OCI-LY3 (cell line): ENCODE results near the gene GSAP.

ENCODE experiments used
- H2AFZ ChIP-seq: fragments of 200-600, 300-600 bp; shearing (Covaris generic); 2 replicates; pipeline ENCODE4 v1.6.0; 2014; ENCODE audit warnings: antibody characterized with exemption, low read depth, low read length
- H3K27ac ChIP-seq: fragments of 200-600, 300-600 bp; sonication (generic); 2 replicates; pipeline ENCODE4 v1.5.1; 2014; ENCODE audit warnings: mild to moderate bottlenecking, low read length, moderate library complexity, mixed read lengths
- H3K27me3 ChIP-seq: fragments of 200-600, 300-600 bp; sonication (generic); 2 replicates; pipeline ENCODE4 v1.6.1; 2014; ENCODE audit warnings: low read depth, low read length, mixed read lengths
- H3K36me3 ChIP-seq: fragments of 200-600, 300-600 bp; sonication (generic); replicated peaks from 2 replicates; pipeline ENCODE3; 2014; ENCODE audit warnings: low read depth, low read length, mixed read lengths
- H3K4me1 ChIP-seq: fragments of 300-600, 200-600 bp; sonication (generic); 2 replicates; pipeline ENCODE4 v1.6.1; 2014; ENCODE audit warnings: low read length, mixed read lengths
- H3K4me2 ChIP-seq: fragments of 200-600, 300-600 bp; sonication (generic); 2 replicates; pipeline ENCODE4 v1.6.1; 2014; ENCODE audit warnings: low read length, mixed read lengths
- H3K4me3 ChIP-seq: fragments of 300-600, 200-600 bp; sonication (generic); 2 replicates; pipeline ENCODE4 v1.5.1; 2014; ENCODE audit warnings: antibody characterized with exemption, mild to moderate bottlenecking, low read length, moderate library complexity
- H3K79me2 ChIP-seq: fragments of 300-600, 200-600 bp; shearing (Covaris generic); 2 replicates; pipeline ENCODE4 v1.6.1; 2014; ENCODE audit warnings: mild to moderate bottlenecking, low read length, mixed read lengths
- H3K9ac ChIP-seq: fragments of 300-600, 200-600 bp; shearing (Covaris generic); 2 replicates; pipeline ENCODE4 v1.6.0; 2014; ENCODE audit warnings: mild to moderate bottlenecking, low read length, moderate library complexity
- H3K9me3 ChIP-seq: fragments of 200-600, 300-600 bp; shearing (Covaris generic); 2 replicates; pipeline ENCODE4 v1.6.1; 2014; ENCODE audit warnings: low read length, mixed read lengths; ENCODE audit not compliant: insufficient read depth
- H4K20me1 ChIP-seq: fragments of 200-600, 300-600 bp; sonication (generic); 2 replicates; pipeline ENCODE4 v1.6.1; 2016; ENCODE audit warnings: low read length, mixed read lengths; ENCODE audit not compliant: insufficient read depth
- EZH2phosphoT487 ChIP-seq: fragments of 200-600 bp; shearing (Covaris generic); IDR thresholded peaks from 2 replicates; pipeline ENCODE4 v1.6.1; 2018; ENCODE audit warnings: antibody characterized with exemption, mixed run types, low read depth
- TF ChIP-seq, protein P1 (sequence below): fragments of 200-600, 300-600 bp; sonication (generic); IDR thresholded peaks from 2 replicates; pipeline ENCODE4 v1.5.1; 2014; ENCODE audit warnings: antibody characterized with exemption, low read length, low read depth

The GSAP gene

DNA sequence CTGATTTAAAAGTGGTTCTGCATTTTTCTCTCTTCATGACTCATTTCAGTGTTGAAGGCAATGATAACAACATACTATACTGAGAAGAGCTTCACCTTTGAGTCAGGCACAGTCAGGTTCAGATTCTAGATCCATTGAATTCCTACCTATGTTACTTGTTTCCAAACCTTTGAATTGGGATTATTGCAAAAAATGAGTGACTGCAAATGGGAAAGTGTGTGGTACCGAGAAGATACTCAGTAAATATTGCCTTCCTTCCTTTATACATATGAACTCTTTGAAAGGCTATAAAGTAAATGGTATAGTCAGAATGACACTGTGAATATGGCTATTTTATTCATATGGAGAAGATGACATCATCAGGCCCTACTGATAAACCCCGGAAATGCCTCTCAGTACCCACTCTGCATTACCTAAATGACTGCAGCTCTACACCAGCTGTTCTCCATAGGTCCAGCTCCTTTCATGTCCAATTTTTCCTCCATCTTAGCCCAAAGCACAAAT, 149.8 kb downstream of the GSAP start:
- TF ChIP-seq, protein P1, sequence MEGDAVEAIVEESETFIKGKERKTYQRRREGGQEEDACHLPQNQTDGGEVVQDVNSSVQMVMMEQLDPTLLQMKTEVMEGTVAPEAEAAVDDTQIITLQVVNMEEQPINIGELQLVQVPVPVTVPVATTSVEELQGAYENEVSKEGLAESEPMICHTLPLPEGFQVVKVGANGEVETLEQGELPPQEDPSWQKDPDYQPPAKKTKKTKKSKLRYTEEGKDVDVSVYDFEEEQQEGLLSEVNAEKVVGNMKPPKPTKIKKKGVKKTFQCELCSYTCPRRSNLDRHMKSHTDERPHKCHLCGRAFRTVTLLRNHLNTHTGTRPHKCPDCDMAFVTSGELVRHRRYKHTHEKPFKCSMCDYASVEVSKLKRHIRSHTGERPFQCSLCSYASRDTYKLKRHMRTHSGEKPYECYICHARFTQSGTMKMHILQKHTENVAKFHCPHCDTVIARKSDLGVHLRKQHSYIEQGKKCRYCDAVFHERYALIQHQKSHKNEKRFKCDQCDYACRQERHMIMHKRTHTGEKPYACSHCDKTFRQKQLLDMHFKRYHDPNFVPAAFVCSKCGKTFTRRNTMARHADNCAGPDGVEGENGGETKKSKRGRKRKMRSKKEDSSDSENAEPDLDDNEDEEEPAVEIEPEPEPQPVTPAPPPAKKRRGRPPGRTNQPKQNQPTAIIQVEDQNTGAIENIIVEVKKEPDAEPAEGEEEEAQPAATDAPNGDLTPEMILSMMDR: no peak
- no peak for TF ChIP-seq EZH2phosphoT487
- Histone ChIP-seq H3K4me3 (peak overlapping the region; percentile 42), H3K36me3 (peaks cover 11% of the 10 kb centered on the region), H3K79me2 (no peaks in the 10 kb centered on the region), H3K27ac (peak overlapping the region; percentile 90), H3K9me3 (peaks cover 6% of the 10 kb centered on the region; the same call in 1 of the 2 replicates), H3K27me3 (no peaks in the 10 kb centered on the region), H3K4me2 (peak overlapping the region; percentile 80), H2AFZ (no peak overlapping the region), H4K20me1 (no peaks in the 10 kb centered on the region), H3K9ac (peak overlapping the region; percentile 48), H3K4me1 (peaks cover 61% of the 10 kb centered on the region)

DNA sequence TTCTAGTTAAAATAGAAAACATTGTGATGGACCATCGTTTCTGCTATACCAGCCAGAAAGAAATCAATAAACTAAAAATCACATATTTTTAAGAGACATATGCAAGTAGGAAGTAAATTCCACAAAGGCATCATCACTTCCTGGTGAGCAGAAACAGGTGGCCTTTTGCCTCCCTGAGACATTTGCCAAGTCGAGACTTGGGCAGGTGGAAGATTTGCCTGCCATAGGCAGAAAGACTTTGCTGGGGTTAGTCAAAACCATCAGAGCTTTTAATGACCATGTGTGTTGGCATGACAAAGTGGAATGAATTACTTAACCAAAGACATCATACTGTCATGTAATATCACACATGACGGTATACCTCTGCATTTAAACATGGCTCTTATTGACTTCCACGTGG, 150.5 kb downstream of the GSAP start:
- Histone ChIP-seq H3K4me1 (peaks cover 60% of the 10 kb centered on the region), H3K27ac (peak overlapping the region; percentile 90), H4K20me1 (no peaks in the 10 kb centered on the region), H3K27me3 (no peaks in the 10 kb centered on the region), H3K4me2 (peak overlapping the region; percentile 80), H3K9ac (peak overlapping the region; percentile 40; the same call in 1 of the 2 replicates), H3K79me2 (no peaks in the 10 kb centered on the region), H2AFZ (peak overlapping the region; percentile 13; the same call in 1 of the 2 replicates), H3K36me3 (peaks cover 11% of the 10 kb centered on the region), H3K9me3 (peaks cover 6% of the 10 kb centered on the region; the same call in 1 of the 2 replicates), H3K4me3 (peak overlapping the region; percentile 42)
- TF ChIP-seq EZH2phosphoT487: no peak
- TF ChIP-seq, protein P1: no peak

GRCh38 chr7:77262316-77262715, 153.8 kb downstream of the GSAP start:
- H3K9me3 ChIP-seq: no peaks in the 10 kb centered on the region
- TF ChIP-seq EZH2phosphoT487: no peak
- TF ChIP-seq, protein P1: no peak
- no peak overlapping the region for H3K4me3 ChIP-seq
- no peak overlapping the region for H3K4me2 ChIP-seq
- H3K27ac ChIP-seq: no peak overlapping the region
- no peaks in the 10 kb centered on the region for H3K79me2 ChIP-seq
- H3K27me3 ChIP-seq: no peaks in the 10 kb centered on the region
- H3K36me3 ChIP-seq: no peaks in the 10 kb centered on the region
- H4K20me1 ChIP-seq: no peaks in the 10 kb centered on the region
- no peak overlapping the region for H2AFZ ChIP-seq
- peaks cover 27% of the 10 kb centered on the region for H3K4me1 ChIP-seq
- no peak overlapping the region for H3K9ac ChIP-seq
